Activated gamma-delta T cell treated with anti-CD3 and anti-CD28 coated beads, Interleukin-2, amount 50 U/mL, for 16 hours (primary cell): ENCODE measurements around the gene RICTOR.

Experiments used
- DNase-seq: peaks from one replicate; pipeline ENCODE4 v3.0.0-alpha.2; 2020; ENCODE audit warnings: low read depth

Gene RICTOR

GRCh38 chr5:38938973-38939372 lies 135.2 kb downstream of the RICTOR start:
- DNase-seq, result no peak

- no peak for DNase-seq
Observed at GRCh38 chr5:38938424-38938823, 135.8 kb downstream of the RICTOR start.

- no peak for DNase-seq
Observed at GRCh38 chr5:38936269-38936668, 137.9 kb downstream of the RICTOR start.

DNA sequence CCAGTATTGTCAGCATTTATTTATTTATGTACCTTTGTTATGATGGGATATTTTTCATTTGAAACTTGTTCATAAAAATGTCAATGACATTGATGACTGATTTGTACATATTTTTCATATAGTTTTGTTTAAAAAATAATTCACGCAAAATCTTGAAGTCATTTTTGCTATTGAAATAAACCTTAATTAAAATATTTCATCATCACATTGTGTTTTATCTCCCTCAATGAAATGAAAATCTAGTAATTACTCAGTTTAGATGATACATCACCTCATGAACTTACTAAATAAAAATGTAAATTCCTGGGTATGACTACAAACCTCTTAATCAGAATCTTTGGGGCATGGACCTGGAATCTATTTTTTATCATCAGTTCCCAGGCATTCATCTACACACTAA lies 138.8 kb downstream of the RICTOR start:
- no peak for DNase-seq

DNA sequence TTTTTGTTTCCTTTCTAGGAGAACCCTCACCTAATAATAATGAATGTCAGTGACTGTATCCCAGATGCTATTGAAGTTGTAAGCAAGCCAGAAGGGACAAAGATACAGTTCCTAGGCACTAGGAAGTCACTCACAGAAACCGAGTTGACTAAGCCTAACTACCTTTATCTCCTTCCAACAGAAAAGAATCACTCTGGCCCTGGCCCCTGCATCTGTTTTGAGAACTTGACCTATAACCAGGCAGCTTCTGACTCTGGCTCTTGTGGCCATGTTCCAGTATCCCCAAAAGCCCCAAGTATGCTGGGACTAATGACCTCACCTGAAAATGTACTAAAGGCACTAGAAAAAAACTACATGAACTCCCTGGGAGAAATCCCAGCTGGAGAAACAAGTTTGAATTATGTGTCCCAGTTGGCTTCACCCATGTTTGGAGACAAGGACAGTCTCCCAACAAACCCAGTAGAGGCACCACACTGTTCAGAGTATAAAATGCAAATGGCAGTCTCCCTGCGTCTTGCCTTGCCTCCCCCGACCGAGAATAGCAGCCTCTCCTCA lies 141.3 kb downstream of the RICTOR start:
- DNase-seq, result no peak

DNA sequence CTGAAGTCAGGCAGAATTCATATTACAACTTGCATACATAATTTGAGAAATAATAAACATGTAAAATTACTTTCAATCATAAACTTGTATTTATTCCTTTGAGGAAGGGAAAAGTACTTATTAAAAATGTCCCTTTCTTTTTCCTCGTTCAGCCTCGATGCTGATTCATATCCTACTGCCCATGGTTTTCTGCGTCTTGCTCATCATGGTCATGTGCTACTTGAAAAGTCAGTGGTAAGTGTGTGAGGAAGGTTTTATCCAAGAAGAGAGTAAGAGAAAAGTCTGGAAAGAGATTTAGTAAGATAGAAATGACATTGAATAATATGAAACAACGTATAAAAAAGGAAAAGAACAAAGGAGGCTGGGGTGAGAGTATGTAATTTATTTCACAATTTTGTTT lies 142.5 kb downstream of the RICTOR start:
- no peak for DNase-seq

DNA sequence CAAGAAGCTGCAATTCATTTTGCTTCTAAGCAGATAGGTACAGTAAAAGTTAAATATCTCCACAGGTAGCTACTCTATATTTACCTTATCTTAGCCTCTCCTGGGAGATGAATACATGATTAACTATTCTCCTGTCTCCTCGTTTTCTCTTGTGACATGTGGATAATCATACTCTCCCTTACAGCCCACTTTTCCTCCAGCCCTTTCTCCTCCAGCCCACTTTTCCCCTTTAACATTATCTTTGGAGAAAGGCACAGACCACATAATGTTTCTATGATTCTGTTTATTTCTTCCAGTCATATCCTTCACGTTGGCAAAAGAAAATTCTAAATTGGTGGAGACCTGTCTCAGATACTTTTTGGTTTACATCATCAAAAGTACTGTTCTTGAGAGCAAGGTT lies 144.4 kb downstream of the RICTOR start:
- DNase-seq, result no peak

- no peak for DNase-seq
Observed at GRCh38 chr5:38927470-38927869, 146.7 kb downstream of the RICTOR start.

- no peak for DNase-seq
Observed at GRCh38 chr5:38926121-38926520, 148.1 kb downstream of the RICTOR start.

DNA sequence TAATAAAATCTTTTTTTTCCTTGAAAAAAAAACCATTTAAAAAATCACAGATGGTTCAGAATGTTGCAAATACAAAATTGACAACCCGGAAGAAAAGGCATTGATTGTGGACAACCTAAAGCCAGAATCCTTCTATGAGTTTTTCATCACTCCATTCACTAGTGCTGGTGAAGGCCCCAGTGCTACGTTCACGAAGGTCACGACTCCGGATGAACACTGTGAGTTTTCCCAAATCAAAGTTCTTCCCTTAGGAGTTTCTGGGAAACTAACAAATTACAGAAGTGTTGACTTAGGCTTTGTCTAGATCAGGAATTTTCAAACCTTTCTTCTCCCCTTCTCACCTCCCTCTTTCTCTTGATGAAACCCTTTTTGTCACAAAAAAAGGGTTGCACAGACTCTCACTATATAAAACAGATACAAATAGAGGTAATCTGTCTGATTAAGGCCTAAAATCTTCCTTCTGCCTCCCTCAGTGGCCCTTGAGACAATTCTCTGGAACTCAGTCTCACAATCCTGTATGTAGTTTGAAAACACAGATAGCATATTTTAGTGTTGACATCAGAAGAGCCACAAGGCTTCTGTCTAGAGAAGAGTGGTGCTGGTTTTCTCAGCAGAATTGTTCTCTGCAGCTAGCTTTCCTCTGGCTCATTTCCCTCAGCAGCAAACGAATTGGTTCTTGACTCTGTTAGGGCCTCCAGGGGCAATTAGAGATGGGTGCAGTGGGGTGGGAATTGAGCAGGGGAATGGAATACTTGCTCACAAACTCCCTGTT lies 148.9 kb downstream of the RICTOR start:
- no peak for DNase-seq

DNA sequence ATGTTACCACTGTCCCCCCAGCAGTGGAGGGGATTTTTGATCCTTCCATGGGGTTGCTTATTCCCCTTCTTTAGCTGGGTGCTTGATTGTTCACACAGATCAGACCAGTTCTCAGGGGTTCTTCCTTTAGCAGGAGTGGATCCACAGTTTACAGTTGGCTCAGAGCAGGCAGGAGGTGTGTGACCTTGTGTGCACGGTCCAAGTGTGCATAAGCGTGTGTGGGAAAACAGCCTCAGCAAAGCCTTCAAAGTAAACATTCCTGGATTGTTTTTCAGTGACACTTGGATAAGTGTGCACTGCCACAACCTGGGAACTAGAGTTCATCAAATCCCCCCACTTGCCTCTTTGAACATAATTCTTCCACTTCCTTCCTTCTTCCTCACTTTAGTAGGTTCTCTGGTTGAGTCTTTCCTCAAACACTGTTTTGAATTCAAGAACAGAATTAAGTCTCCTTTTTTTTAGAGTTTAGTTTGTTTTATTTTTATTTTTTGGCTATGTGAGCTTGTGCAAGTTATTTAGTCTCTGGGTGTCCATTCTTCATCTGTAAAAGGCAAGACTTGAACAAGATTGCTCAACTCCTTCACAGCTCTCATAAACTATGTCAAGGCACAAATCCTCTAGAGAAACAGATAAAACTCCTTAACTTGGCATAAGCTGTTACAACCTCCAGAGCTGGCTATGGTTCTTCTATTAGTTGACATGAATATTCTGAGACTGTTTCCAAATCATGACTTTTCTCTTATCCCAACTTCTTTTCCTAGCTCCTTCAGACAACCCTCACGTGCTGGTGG lies 150.3 kb downstream of the RICTOR start:
- DNase-seq, result no peak

DNA sequence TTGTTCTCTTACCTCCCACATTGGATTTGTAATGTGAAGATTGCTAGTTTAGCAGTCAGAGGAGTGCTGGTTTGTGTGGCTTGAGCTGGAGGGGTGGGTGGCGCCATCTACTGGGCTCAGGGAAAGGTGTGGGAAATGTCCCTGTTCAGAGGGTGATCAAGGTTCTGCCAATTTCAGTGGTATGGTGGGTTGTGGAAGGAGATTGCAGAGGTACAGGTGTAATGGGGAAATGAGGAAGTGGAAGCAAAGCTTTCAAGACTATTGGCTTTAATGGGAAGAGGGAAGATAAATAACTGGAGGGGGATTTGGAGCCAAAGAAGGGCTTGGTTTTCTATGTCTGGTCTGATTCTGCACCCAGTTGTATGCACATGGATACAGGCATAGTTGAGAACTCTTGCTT lies 152.0 kb downstream of the RICTOR start:
- no peak for DNase-seq

- DNase-seq, result no peak
Observed at GRCh38 chr5:38921174-38921573, 153.0 kb downstream of the RICTOR start.

DNA sequence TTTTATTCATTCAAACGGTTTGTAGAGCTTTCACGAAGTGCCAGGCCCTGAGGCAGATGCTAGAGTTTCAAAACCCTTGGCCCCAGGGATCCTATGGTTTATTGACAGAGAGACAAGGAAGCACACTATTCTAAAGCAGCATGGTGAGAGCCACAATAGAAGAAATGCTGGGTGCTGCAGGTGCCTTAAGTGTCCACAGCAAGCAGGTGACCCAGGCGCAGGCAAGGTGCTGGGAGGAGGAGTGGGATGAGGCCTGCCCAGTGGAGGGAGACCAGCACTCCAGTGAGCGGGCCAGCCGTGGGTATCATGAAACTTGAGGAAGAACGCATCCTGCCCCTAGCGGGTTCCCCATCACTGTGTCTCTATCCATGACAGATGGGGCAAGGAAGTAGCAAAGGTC lies 157.4 kb downstream of the RICTOR start:
- DNase-seq, result no peak

DNA sequence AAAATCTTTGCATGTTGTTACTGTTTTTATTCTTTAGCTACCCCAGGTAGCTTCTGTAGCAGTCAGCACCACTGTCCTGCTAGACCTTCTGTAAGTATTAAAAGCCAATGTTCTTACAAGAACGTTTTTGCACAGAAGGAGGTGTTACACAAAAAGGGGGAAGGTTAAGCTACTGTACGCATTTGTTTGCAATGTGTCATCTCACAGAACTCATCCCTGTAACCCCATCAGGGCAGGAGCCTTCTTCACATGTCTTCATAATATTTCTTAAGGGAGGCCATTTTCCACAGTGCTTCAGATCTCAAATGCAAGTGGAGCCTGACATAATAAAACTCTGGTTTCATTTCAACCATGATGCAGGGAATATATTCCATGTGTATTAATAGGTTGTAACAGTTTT lies 160.5 kb downstream of the RICTOR start:
- no peak for DNase-seq

- no peak for DNase-seq
Observed at GRCh38 chr5:38911933-38912332, 162.3 kb downstream of the RICTOR start.

- DNase-seq, result no peak
Observed at GRCh38 chr5:38906503-38906902, 167.7 kb downstream of the RICTOR start.

DNA sequence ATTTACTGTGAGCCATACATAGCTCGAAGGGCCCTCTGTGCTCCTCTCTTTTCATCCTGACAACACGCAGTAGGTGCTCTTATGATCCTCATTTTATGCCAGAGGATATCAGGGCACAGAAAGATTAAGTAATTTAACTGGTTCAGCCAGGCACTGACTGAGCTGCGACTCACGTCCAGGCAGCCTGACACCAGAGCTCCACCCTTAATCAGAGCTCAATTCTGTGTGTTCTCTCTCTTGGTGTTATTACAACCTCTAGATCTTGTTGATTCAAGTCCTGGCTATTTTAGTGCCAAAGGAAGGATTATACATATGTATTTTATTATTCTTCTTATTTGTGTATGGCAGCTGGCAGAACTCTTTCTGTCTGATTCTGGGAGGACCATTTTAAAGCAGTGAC lies 168.7 kb downstream of the RICTOR start:
- DNase-seq, result no peak

GRCh38 chr5:38899936-38900335 lies 174.3 kb downstream of the RICTOR start:
- DNase-seq, result no peak

DNA sequence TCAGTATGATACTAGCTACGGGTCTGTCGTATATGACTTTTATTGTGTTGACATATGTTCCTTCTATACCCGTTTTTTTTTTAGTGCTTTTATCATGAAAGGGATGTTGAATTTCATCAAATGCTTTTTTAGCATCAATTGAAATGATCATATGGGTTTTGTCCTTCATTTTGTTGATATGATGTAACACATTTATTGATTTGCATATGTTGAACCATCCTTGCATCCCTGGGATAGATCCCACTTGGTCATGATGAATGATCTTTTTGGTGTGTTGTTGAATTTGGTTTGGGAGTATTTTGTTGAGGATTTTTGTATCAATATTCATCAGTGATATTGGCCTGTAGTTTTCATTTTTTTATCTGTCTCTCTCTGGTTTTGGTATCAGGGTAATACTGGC lies 177.4 kb downstream of the RICTOR start:
- no peak for DNase-seq

- no peak for DNase-seq
Observed at GRCh38 chr5:38892363-38892762, 181.8 kb downstream of the RICTOR start.

DNA sequence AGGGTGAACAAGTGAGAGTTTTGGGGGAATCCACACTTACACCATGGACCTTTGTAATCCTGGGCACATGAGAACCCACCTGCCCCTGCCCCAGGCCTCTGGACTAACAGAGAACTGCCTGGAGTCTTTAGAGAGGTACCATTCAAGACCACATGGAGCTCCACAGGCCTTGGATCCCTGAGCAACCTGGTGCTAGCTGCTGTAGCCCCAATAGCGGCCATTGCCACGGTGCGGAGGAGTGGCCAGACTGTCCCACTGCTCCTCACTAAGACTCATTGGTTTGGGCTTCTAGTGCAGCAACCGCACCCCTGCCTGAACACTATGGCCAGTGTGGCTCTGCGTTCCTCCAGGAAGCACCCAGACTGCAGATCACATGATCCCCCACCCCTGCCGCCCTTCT lies 182.6 kb downstream of the RICTOR start:
- DNase-seq, result no peak

GRCh38 chr5:38889424-38889823 lies 184.8 kb downstream of the RICTOR start:
- no peak for DNase-seq
